ENCODE data around the gene RXRG.

RXRG gene

GRCh38 chr1:165449131-165449530, 4.2 kb upstream of the RXRG start:
- DNase-seq (ENCODE audit: low spot score): no peak

- DNase-seq (ENCODE audit: low spot score): no peak
These were observed 462 bp upstream of the RXRG start for GRCh38 chr1:165445388-165445787.

GRCh38 chr1:165443539-165444311, 1.2 kb downstream of the RXRG start:
- DNase-seq (ENCODE audit: low spot score): no peak

- DNase-seq (ENCODE audit: low spot score): no peak
These were observed 2.3 kb downstream of the RXRG start for GRCh38 chr1:165442653-165443052.

GRCh38 chr1:165442053-165442452, 2.9 kb downstream of the RXRG start:
- DNase-seq (ENCODE audit: low spot score): no peak

GRCh38 chr1:165441166-165441880, 3.6 kb downstream of the RXRG start:
- DNase-seq (ENCODE audit: low spot score): no peak

- no peak for DNase-seq (ENCODE audit: low spot score)
These were observed 5.6 kb downstream of the RXRG start for GRCh38 chr1:165439330-165439729.

- DNase-seq (ENCODE audit: low spot score): no peak
These were observed 7.9 kb downstream of the RXRG start for GRCh38 chr1:165436994-165437393.

GRCh38 chr1:165435801-165436200, 9.1 kb downstream of the RXRG start:
- DNase-seq (ENCODE audit: low spot score): no peak

- DNase-seq (ENCODE audit: low spot score): no peak
These were observed 10.6 kb downstream of the RXRG start for GRCh38 chr1:165434281-165434680.

- no peak for DNase-seq (ENCODE audit: low spot score)
These were observed 13.8 kb downstream of the RXRG start for GRCh38 chr1:165431079-165431478.

GRCh38 chr1:165426745-165427144, 18.2 kb downstream of the RXRG start:
- DNase-seq (ENCODE audit: low spot score): no peak

GRCh38 chr1:165425621-165426020, 19.3 kb downstream of the RXRG start:
- DNase-seq (ENCODE audit: low spot score): no peak

- no peak for DNase-seq (ENCODE audit: low spot score)
These were observed 20.3 kb downstream of the RXRG start for GRCh38 chr1:165424454-165425216.

GRCh38 chr1:165423136-165423535, 21.8 kb downstream of the RXRG start:
- DNase-seq (ENCODE audit: low spot score): no peak

- no peak for DNase-seq (ENCODE audit: low spot score)
These were observed 24.3 kb downstream of the RXRG start for GRCh38 chr1:165420655-165421054.

- no peak for DNase-seq (ENCODE audit: low spot score)
These were observed 25.1 kb downstream of the RXRG start for GRCh38 chr1:165419839-165420238.

- no peak for DNase-seq (ENCODE audit: low spot score)
These were observed 26.7 kb downstream of the RXRG start for GRCh38 chr1:165418195-165418594.

GRCh38 chr1:165416876-165417275, 28.1 kb downstream of the RXRG start:
- no peak for DNase-seq (ENCODE audit: low spot score)

GRCh38 chr1:165415068-165415467, 29.9 kb downstream of the RXRG start:
- no peak for DNase-seq (ENCODE audit: low spot score)

- no peak for DNase-seq (ENCODE audit: low spot score)
These were observed 30.3 kb downstream of the RXRG start for GRCh38 chr1:165414620-165415019.

- no peak for DNase-seq (ENCODE audit: low spot score)
These were observed 33.5 kb downstream of the RXRG start for GRCh38 chr1:165411396-165411795.

All from GM03348 (cell line).